Mesangial cell (primary cell): ENCODE measurements around the gene ADCY4. TPM values are rescaled to one million over a fixed set of nuclear protein-coding genes. Genes with fewer than 3 reads are reported as not detected.

Experiments used
- total RNA-seq: library from RNA; depleted of rRNA; stranded (reverse); fragments of >200 nt; gene quantifications from 2 replicates; pipeline ENCODE4 v1.2.3, GENCODE V29; 2015

ADCY4 gene
- total RNA-seq = 0.16 and 1.5 TPM in 2 replicates

DNA sequence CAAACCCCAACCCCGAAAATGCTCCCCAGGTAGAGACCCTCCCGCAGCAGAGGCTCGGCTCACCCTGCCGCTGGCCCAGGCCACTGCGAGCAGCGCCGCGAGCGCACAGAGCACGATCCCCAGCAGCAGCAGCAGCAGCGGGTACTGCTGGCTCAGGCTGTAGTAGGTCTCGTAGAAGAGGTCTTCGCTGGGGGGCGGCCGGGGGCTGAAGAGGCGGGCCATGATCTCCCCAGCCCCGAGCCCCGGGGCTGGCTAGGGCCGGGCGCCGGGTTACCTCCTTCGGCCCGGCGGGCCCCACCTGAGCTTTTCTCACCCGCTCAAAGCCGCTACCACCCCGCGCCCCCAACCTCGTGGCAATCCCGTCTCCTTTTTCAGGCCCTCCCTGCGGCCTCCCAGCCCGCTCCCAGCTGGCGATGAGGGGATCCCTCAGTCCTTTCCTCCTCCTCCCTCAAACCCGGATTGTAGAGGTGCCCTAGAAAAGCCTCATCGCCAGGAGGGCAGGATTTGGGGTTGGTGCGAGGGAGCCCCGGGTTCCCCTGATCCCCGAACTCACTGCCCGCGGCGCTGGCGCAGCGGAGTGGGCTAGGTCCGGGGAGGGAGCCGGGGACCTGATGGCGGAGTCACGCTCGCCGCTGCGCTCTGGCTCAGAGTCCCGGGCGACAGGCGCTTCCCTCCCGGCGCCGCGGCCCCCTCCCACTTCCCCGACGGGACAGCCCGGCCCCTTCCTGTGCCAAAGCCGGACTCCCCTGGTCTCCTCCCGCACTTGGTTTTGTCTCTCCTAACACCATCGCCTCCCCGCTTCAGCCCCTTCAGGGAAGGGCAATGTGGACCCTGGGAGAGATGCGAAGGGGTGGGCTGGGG, at the start of gene ADCY4:
TSS of gene ADCY4 (minus strand) at position 641 of the 861 bp plus-strand sequence. CDS start at position 222, 419 bp downstream.

GRCh38 chr14:24367514-24368211, 32.8 kb upstream of the ADCY4 start, which contains the start of gene NFATC4:
Gene NFATC4 (plus strand): TSS chr14:24368184. CDS start chr14:24368341, 157 bp downstream.

DNA sequence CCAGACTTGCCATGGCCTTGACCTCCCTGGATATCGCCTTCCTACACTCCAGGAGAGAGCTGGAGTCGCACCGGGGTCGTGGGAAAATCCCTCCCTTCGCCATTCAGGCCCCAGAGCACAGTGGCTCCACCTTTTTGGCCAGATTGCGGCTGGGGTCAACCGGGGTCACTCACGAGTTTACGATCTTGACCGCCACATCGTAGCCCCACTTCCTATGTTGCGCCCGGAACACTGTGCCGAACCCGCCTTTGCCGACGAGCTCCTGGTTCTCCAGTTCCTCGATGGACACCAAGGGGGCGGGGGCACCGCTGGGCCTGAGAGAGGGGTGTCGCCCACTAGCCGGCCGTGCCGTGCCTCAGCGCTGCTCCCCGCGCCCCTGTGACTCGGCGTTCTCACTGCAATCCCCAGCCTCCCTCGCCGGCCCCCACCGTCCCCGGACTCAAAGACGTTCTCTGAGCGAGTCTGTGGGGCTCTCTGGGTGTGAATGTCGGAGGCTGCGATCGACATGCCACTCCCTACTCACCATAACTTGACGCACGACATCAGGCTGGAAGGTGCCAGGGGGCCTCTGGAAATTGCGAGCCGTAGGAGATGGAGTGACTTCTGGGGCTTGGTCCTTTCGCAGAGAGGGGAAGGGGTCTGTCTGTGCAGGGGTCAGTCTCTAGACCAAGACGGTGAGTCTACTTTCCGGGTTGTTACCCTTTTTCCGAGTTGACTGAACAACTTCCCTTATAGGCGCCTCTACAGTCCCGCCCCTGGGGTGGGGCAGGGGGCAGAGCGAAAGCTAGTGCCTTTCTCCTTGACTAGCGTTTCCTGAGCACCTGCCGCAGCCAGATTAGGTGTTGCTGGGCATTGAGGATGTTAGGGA, 4.6 kb upstream of the ADCY4 start, which contains the start of gene RIPK3:
TSS of gene RIPK3 (minus strand) at position 708 of the 868 bp plus-strand sequence. CDS start at position 543, 165 bp downstream.

DNA sequence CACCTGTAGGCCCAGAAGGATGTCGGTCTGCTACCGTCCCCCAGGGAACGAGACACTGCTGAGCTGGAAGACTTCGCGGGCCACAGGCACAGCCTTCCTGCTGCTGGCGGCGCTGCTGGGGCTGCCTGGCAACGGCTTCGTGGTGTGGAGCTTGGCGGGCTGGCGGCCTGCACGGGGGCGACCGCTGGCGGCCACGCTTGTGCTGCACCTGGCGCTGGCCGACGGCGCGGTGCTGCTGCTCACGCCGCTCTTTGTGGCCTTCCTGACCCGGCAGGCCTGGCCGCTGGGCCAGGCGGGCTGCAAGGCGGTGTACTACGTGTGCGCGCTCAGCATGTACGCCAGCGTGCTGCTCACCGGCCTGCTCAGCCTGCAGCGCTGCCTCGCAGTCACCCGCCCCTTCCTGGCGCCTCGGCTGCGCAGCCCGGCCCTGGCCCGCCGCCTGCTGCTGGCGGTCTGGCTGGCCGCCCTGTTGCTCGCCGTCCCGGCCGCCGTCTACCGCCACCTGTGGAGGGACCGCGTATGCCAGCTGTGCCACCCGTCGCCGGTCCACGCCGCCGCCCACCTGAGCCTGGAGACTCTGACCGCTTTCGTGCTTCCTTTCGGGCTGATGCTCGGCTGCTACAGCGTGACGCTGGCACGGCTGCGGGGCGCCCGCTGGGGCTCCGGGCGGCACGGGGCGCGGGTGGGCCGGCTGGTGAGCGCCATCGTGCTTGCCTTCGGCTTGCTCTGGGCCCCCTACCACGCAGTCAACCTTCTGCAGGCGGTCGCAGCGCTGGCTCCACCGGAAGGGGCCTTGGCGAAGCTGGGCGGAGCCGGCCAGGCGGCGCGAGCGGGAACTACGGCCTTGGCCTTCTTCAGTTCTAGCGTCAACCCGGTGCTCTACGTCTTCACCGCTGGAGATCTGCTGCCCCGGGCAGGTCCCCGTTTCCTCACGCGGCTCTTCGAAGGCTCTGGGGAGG, 23.9 kb downstream of the ADCY4 start, which contains the start of gene LTB4R:
TSS of gene LTB4R (plus strand) at position 857 of the 959 bp plus-strand sequence. CDS start 4,150 bp downstream, outside the sequence.

DNA sequence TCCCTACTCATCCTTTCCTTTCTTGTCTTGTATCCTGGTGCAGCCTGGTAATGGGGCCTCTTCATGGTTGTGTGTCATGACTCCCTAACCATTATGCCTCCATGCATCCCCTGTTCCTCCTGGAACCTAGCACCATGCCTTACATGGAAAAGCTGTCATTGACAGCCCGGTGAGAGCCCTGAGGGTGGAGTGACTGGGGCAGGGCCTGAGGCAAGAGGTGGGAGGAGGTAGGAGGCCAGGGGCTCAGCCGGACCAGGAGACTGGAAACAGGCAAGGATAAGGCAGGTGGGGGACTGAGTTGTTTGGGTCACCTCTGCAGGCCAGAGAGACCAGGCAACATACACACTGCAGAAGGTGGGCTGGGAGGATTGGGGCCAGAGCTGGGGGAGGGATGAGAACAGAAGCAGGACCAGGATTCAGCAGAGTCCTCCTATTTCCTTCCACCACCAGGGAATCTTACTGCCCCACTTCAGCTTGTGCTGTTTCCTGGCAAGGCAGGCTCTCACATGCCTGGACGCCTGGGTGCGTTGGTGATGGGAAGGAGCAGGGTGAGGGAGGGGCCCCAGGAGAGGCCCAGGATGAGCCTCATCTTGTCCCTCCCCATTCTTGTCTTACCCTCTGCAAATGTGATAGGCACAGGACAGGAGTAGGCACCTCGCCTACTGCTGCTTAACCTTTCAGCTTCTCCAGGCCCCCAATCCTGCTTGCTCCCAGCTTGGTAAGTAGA, 25.2 kb downstream of the ADCY4 start, which contains the start of gene LTB4R2:
TSS of gene LTB4R2 (plus strand) at position 603 of the 727 bp plus-strand sequence. CDS start 525 bp downstream, outside the sequence.

DNA sequence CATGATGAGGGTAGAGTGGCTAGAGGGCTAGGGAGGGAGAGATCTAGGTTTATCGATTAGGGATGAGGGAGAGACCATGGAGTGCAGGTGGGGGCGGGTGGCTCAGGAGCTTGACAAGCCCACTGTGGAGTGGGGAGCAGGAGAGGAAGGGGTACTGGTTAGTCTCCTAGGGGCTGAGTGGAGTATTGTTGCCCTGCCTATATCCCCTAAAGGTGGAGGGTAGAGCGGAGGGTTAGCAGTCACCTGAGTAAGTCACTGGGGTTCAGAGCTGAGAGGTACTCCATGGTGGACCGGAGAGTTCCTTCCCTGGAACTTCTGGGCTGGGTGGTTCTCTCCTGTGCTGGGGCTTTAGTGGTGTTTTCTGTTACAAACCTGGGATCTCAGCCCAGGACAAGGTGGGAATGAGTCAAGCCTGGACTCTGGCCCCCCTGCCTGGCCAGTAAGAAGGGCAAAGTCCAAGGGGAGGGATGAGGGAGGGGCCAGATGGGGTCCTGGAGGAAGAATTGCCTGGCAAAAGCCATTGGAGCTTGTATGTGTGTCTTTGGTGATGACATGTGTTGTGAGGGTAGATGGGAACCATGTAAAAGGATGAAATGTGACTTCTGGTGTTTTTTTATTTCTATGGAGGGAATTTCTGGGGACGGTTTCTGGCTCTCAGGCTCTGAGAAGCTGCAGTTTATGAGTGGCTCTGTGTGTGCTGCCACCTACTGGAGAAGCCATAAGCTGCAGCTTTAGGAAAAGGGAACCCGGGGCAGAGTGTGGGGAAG, 27.1 kb downstream of the ADCY4 start, which contains the start of gene CIDEB:
TSS of gene CIDEB (minus strand) at position 403 of the 767 bp plus-strand sequence. CDS start at position 284, 119 bp downstream.

GRCh38 chr14:24299255-24300191, 35.3 kb downstream of the ADCY4 start, which contains the start of the genes DHRS1 and NOP9:
Gene DHRS1 (minus strand): TSS chr14:24299780. CDS start chr14:24299106, 674 bp downstream.
Gene NOP9 (plus strand): TSS chr14:24299850. CDS start chr14:24299955, 105 bp downstream.

GRCh38 chr14:24271134-24271833, 63.6 kb downstream of the ADCY4 start, which contains the start of gene RABGGTA:
Gene RABGGTA (minus strand): TSS chr14:24271597. CDS start chr14:24271115, 482 bp downstream.

Other genes with a start within 250 kb of the ADCY4 start
- 65.0 and 80.9 TPM in 2 replicates for gene PCK2, start 240.8 kb downstream of the ADCY4 start, total RNA-seq
- gene DCAF11, start 220.3 kb downstream of the ADCY4 start, total RNA-seq = 38.0 and 68.5 TPM in 2 replicates
- gene NRL, start 220.1 kb downstream of the ADCY4 start, total RNA-seq = 3.4 and 3.5 TPM in 2 replicates
- gene FITM1, start 204.4 kb downstream of the ADCY4 start, total RNA-seq = 0.13 TPM in 1 of 2 replicates, not detected in the other
- gene PSME1, start 198.9 kb downstream of the ADCY4 start, total RNA-seq = 139 and 159 TPM in 2 replicates
- 10.3 and 38.1 TPM in 2 replicates for gene EMC9, start 193.5 kb downstream of the ADCY4 start, total RNA-seq
- 64.3 and 68.9 TPM in 2 replicates for gene PSME2, start 188.5 kb downstream of the ADCY4 start, total RNA-seq
- 34.9 and 54.6 TPM in 2 replicates for gene RNF31, start 187.6 kb downstream of the ADCY4 start, total RNA-seq
- 24.6 and 85.1 TPM in 2 replicates for gene IRF9, start 173.8 kb downstream of the ADCY4 start, total RNA-seq
- gene REC8, start 163.0 kb downstream of the ADCY4 start, total RNA-seq = 151 and 228 TPM in 2 replicates
- gene IPO4, start 146.3 kb downstream of the ADCY4 start, total RNA-seq = 50.6 and 80.5 TPM in 2 replicates
- 58.7 and 75.7 TPM in 2 replicates for gene TM9SF1, start 139.6 kb downstream of the ADCY4 start, total RNA-seq
- not detected in 2 replicates for gene TSSK4, start 129.4 kb downstream of the ADCY4 start, total RNA-seq
- 20.2 and 24.4 TPM in 2 replicates for gene CHMP4A, start 121.6 kb downstream of the ADCY4 start, total RNA-seq
- gene MDP1, start 119.0 kb downstream of the ADCY4 start, total RNA-seq = 5.9 and 16.9 TPM in 2 replicates
- 93.6 and 135 TPM in 2 replicates for gene NEDD8, start 102.7 kb downstream of the ADCY4 start, total RNA-seq
- gene GMPR2, start 102.1 kb downstream of the ADCY4 start, total RNA-seq = 42.7 and 54.6 TPM in 2 replicates
- gene TINF2, start 92.4 kb downstream of the ADCY4 start, total RNA-seq = 44.0 and 47.4 TPM in 2 replicates
- 0.65 and 0.89 TPM in 2 replicates for gene TGM1, start 71.9 kb downstream of the ADCY4 start, total RNA-seq
- 33.7 TPM in 2 replicates for gene RABGGTA, start 63.5 kb downstream of the ADCY4 start, total RNA-seq
- gene DHRS1, start 35.3 kb downstream of the ADCY4 start, total RNA-seq = 19.7 and 46.5 TPM in 2 replicates
- gene NOP9, start 35.2 kb downstream of the ADCY4 start, total RNA-seq = 18.1 and 23.1 TPM in 2 replicates
- 1.1 and 1.3 TPM in 2 replicates for gene CIDEB, start 27.1 kb downstream of the ADCY4 start, total RNA-seq
- 1.1 and 1.3 TPM in 2 replicates for gene LTB4R2, start 24.9 kb downstream of the ADCY4 start, total RNA-seq
- 0.98 and 1.9 TPM in 2 replicates for gene LTB4R, start 23.6 kb downstream of the ADCY4 start, total RNA-seq
- 1.1 and 1.8 TPM in 2 replicates for gene RIPK3, start 4.9 kb upstream of the ADCY4 start, total RNA-seq
- gene NFATC4, start 33.1 kb upstream of the ADCY4 start, total RNA-seq = 15.3 and 30.9 TPM in 2 replicates
- gene NYNRIN, start 63.9 kb upstream of the ADCY4 start, total RNA-seq = 6.7 and 22.6 TPM in 2 replicates
- 0.65 and 1.6 TPM in 2 replicates for gene CBLN3, start 94.6 kb upstream of the ADCY4 start, total RNA-seq
- gene KHNYN, start 94.9 kb upstream of the ADCY4 start, total RNA-seq = 30.3 and 36.6 TPM in 2 replicates
- gene SDR39U1, start 107.7 kb upstream of the ADCY4 start, total RNA-seq = 33.9 and 163 TPM in 2 replicates
- gene CMA1, start 173.2 kb upstream of the ADCY4 start, total RNA-seq = not detected in 2 replicates
- not detected in 2 replicates for gene CTSG, start 241.2 kb upstream of the ADCY4 start, total RNA-seq